Right lobe of liver (tissue), 6 donors: ENCODE data around the gene ZNF189. TPM values are rescaled to one million over a fixed set of nuclear protein-coding genes. Genes with fewer than 3 reads are reported as not detected.
A peak's percentile ranks its signal among the peaks of the same experiment; 100 is the strongest.

Experiments
- ATAC-seq, 4 donors: fragments of 200-7000 bp; cut with Tn5 transposase; one replicate each; pipeline ENCODE4 v1.9.1; 2020; ENCODE audit warnings: mild to moderate bottlenecking in 4 of 4, moderate library complexity in 4 of 4
- DNase-seq, 3 donors: peaks; one replicate each; pipeline ENCODE4 v3.0.0-alpha.2; 2020
- H3K27ac ChIP-seq, 3 donors: fragments of 200-600 bp; one replicate each; pipeline ENCODE4 v1.8.0; 2022
- H3K27me3 ChIP-seq, 2 donors: fragments of 200-600 bp; one replicate each; pipeline ENCODE4 v1.8.0; 2022
- H3K36me3 ChIP-seq, 4 donors: fragments of 200-600 bp; sonication (generic) in 1 of 4; one replicate each; pipeline versions ENCODE4 v1.5.1 to v1.8.0; 2017 to 2022; ENCODE audit warnings: control low read depth in 1 of 4
- H3K4me1 ChIP-seq, 4 donors: fragments of 200-600 bp; sonication (generic) in 1 of 4; one replicate each; pipeline versions ENCODE4 v1.5.1 to v1.8.0; 2017 to 2022; ENCODE audit warnings: control low read depth in 1 of 4
- H3K4me3 ChIP-seq, 3 donors: fragments of 200-600 bp; one replicate each; pipeline ENCODE4 v1.8.0; 2022
- H3K9me3 ChIP-seq, 4 donors: fragments of 200-600 bp; sonication (generic) in 1 of 4; one replicate each; pipeline versions ENCODE4 v1.5.1 to v1.8.0; 2017 to 2022; ENCODE audit warnings: control low read depth in 1 of 4
- CTCF ChIP-seq, 4 donors: fragments of 200-600 bp in 3 of 4; fragments of 450-650 bp in 1 of 4; IDR thresholded peaks; one replicate each; pipeline versions ENCODE4 v1.5.1 to v1.8.0; 2016 to 2022; ENCODE audit warnings: antibody characterized with exemption in 4 of 4, mild to moderate bottlenecking in 2 of 4
- POLR2A ChIP-seq: fragments of 450-650 bp; IDR thresholded peaks from one replicate; pipeline ENCODE4 v1.6.1; 2017; ENCODE audit warnings: antibody characterized with exemption, mild to moderate bottlenecking
- WGBS: methylation state at CpG from one replicate; pipeline ENCODE4 v1.1.6; 2018; ENCODE audit warnings: low coverage, low lambda C conversion rate; ENCODE audit not compliant: insufficient coverage; ENCODE audit errors: missing lambda C conversion rate; 5-methylcytosine and 5-hydroxymethylcytosine counted together
- intact Hi-C, 2 donors: fragments of 100-400 bp; cut with DNase I; formaldehyde crosslinking; loops; one replicate each; pipeline versions ENCODE4 v1.11.2 to v1.14.1; 2022
- total RNA-seq, 6 experiments: library from RNA; depleted of rRNA in 2 of 6; stranded (reverse); fragments of >200 nt in 2 of 6; fragmentation: NEBNext Ultra II Directional in 3 of 6; extraction: Animal tissue kit (Norgen Biotek cat#: 25700) in 3 of 6; gene quantifications; one replicate each; pipeline versions ENCODE4 v1.1.0 to v1.2.4, GENCODE V29; 2016 to 2023
- donor health status: DM: no; HTN: yes; CAD: no.
- donor health status: DM: no; HTN: no; CAD: no.
- donor health status: DM: no; HTN: no; CAD: no.
- donor health status: DM: no; HTN: yes; CAD: no.
- donor health status: DM: no; HTN: yes; CAD: no.

ZNF189 gene
- total RNA-seq, 6 experiments from 2014 or later = 5.7 to 9.7 (median 8.2) TPM

GRCh38 chr9:101421653-101422065 lies 23.0 kb downstream of the ZNF189 start:
- Histone ChIP-seq H3K27ac (peak overlapping the region in 1 of 3 donors; percentile 6), H3K9me3 (no peaks in the 10 kb centered on the region), H3K4me3 (no peak overlapping the region), H3K27me3 (no peaks in the 10 kb centered on the region), H3K36me3 (peaks cover 0 to 61% (median 34%) of the 10 kb centered on the region in 4 donors), H3K4me1 (peaks cover 0 to 49% (median 19%) of the 10 kb centered on the region in 4 donors)
- ATAC-seq (peak; percentile 35 to 57 (median 44)), DNase-seq (peak; percentile 48 to 83 (median 72))
- 37% methylated on average over 5 of the region's 5 CpGs for WGBS
- TF ChIP-seq CTCF (IDR thresholded peaks at IDR 0.05) = no peak
- peak; percentile 12 for TF ChIP-seq POLR2A
- intact Hi-C loops = no loop called here

DNA sequence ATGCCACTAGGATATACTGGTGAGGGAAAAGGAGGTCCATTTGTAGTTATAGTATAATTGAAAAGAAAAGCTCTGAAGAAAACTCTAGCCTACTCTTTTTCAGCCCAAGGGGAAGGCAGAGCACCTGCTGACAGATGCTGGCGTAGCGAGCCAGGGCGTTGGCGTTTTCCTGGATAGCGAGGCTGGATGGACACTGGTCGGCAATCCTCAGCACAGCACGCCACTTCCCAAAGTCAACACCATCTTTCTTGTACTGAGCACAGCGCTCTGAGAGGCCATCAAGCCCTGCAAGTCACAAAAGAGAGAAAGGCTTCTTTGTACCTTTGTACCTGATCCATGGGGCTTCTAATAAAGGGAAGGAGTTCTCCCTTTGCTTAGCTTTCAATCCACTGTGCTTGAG lies 28.7 kb downstream of the ZNF189 start:
- Histone ChIP-seq H3K27ac (peak overlapping the region in 2 of 3 donors; percentile 19 to 20), H3K27me3 (no peaks in the 10 kb centered on the region), H3K4me1 (peaks cover 0 to 88% (median 38%) of the 10 kb centered on the region in 4 donors), H3K9me3 (no peaks in the 10 kb centered on the region), H3K36me3 (peaks cover 5 to 99% (median 55%) of the 10 kb centered on the region in 4 donors), H3K4me3 (no peak overlapping the region)
- ATAC-seq (peak in 2 of 4 donors; percentile 0), DNase-seq (no peak)
- no CpG with 5 or more reads among the region's 8 CpGs for WGBS
- intact Hi-C loops = no loop called here
- TF ChIP-seq CTCF (IDR thresholded peaks at IDR 0.05) = no peak

DNA sequence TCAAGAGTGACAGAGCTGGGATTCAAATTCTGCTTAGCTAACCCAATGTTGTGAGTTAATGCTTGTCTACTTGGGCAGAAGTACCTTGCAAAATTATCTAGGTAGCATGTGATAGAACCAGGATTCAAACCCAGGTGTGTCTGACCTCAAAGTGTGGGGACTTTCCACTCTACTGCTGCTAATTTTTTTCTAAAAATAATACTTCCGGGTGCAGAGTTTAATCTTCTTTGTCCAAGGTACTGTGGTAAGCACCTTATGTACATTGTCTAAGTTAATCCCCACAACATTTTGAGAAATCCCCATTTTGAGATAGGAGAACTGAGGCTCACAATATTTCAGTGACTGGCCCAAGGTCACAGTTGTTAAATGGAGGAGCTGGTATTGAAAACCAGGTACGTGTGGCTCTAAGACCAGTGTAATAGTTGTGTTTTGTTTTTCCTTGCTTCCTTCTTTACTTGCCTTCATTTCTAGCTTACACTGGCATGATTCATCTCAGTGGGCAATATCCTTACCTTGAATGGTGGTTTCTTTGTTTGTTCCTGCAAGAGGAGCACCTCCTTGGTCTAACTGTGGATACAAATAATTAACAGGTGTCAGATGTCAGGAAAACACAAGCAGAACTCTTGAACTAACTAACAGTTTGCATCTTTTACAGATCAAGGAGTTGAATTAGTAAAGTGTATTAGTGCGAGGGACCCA lies 29.5 kb downstream of the ZNF189 start:
- DNase-seq (no peak), ATAC-seq (peak in 3 of 4 donors; percentile 0 to 9 (median 0))
- intact Hi-C loops = no loop called here
- Histone ChIP-seq H3K4me3 (no peak overlapping the region), H3K27ac (peak overlapping the region; percentile 13 to 20 (median 19)), H3K27me3 (no peaks in the 10 kb centered on the region), H3K9me3 (no peaks in the 10 kb centered on the region), H3K4me1 (peaks cover 0 to 81% (median 35%) of the 10 kb centered on the region in 4 donors), H3K36me3 (peaks cover 5 to 98% (median 54%) of the 10 kb centered on the region in 4 donors)
- no peak for TF ChIP-seq CTCF (IDR thresholded peaks at IDR 0.05)
- no peak for TF ChIP-seq POLR2A
- WGBS = 48% methylated on average over 3 of the region's 3 CpGs

GRCh38 chr9:101428909-101429308 lies 30.3 kb downstream of the ZNF189 start:
- Histone ChIP-seq H3K9me3 (no peaks in the 10 kb centered on the region), H3K27me3 (no peaks in the 10 kb centered on the region), H3K4me3 (no peak overlapping the region), H3K27ac (peak overlapping the region in 2 of 3 donors; percentile 20 to 26), H3K36me3 (peaks cover 5 to 99% (median 50%) of the 10 kb centered on the region in 4 donors), H3K4me1 (peaks cover 0 to 73% (median 31%) of the 10 kb centered on the region in 4 donors)
- no peak for TF ChIP-seq CTCF (IDR thresholded peaks at IDR 0.05)
- TF ChIP-seq POLR2A = no peak
- intact Hi-C loops = no loop called here
- peak in 1 of 4 donors; percentile 3 for ATAC-seq
- whole genome bisulfite sequencing = 46% methylated on average over 2 of the region's 3 CpGs
- no peak for DNase-seq
